COLO829 (cell line): ENCODE results near the gene BIRC3.
A peak's percentile ranks its signal among the peaks of the same experiment; 100 is the strongest.

ENCODE experiments used
- DNase-seq: peaks from one replicate; pipeline ENCODE4 v3.0.0; 2012; ENCODE audit warnings: low spot score

BIRC3 gene

DNA sequence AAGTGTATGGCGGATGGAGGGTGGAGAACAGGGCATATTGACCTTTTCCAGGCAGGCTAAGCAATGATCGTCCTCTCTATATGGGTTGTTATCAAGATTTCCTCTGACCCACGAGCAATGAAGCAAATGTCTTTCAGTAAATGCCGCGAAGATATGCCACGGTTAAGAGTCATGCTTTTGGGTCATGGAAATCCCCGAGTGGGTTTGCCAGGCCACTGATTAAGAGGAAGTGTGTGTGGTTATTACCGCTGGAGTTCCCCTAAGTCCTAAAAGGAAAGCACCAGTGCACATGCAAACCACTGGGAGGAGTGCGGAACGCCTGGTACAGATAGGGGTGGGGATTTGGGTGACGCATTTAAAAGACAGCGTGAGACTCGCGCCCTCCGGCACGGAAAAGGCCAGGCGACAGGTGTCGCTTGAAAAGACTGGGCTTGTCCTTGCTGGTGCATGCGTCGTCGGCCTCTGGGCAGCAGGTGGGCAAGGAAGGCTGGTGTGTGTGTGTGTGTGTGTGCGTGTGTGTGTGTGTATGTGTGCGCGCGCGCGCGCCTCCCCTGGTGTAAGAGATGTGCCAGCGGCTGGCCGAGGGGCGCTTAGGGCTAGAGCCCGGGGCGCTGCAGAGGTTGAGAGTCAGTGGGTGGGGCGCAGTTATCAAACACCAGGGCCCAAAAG, at the start of gene BIRC3:
Gene BIRC3, plus strand, starts transcription at position 386 of the 669 bp plus-strand sequence. CDS start 7,026 bp downstream, outside the sequence.
- DNase-seq, result peak; percentile 35

GRCh38 chr11:102267609-102268008, 49.7 kb upstream of the BIRC3 start:
- no peak for DNase-seq

DNA sequence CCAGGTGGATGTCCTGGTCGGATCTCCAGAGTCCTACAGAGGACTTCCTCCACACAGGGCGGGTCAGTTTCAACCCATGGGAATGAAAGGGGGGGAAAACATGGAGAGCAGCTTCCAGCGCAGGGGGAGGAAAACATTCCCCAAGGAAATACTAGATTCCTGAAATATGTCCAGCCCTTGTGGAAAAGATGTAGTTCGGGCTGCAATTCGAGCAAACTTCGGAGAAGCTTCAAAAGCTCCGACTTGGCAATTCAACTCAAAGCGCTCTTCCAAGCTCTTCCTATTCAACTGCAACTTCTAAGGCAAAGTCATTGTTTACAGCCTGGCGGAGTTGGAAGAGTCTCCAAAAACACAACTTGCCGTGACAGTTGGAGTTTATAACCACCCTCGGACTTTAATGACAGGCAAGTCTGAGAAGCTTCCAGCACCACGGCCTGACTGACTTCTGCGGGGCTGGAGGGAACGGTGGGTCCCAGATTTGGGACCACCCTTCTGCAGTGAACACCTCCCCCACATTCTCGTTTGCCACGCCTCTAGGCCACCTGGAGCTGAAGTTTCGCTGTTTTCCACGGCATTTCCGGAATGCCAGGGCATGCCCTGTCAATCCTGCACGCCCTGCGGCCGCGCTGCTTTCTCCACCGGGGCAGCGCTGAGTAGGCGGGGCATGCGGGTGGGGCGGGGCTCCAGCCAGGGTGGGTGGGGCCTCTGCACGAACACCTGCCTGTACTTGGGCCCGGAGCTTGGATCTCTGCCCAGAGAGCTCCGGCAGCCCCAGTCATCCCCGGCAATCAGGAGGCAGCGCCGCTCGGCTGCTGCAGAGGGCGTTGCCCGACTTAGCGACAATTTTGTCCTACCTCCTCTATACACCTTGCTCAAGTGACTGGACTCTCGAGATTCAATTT, 49.0 kb upstream of the BIRC3 start:
- no peak for DNase-seq

GRCh38 chr11:102268985-102269470, 48.3 kb upstream of the BIRC3 start:
- DNase-seq, result no peak

GRCh38 chr11:102269927-102270326, 47.4 kb upstream of the BIRC3 start:
- no peak for DNase-seq

- DNase-seq, result no peak
These were observed 45.0 kb upstream of the BIRC3 start for GRCh38 chr11:102272047-102272824.

DNA sequence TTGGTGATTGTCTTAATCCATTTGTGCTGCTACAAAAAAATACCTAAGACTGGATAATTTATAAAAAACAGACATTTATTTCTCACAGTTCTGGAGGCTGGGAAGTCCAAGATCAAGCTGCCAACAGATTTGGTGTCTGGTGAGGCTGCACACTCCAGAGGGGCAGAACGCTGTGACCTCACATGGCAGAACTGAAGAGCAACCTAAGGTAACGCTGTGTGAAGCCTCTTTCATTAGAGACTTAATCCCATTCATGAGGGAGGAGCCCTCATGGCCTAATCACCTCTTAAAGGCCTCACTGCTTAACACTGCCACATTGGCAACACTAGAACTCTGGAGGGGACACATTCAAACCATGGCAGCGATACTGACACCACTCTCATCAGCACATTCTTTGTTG, 42.7 kb upstream of the BIRC3 start:
- DNase-seq, result no peak

- DNase-seq, result no peak
These were observed 40.9 kb upstream of the BIRC3 start for GRCh38 chr11:102276362-102276761.

- no peak for DNase-seq
These were observed 40.5 kb upstream of the BIRC3 start for GRCh38 chr11:102276783-102277182.

DNA sequence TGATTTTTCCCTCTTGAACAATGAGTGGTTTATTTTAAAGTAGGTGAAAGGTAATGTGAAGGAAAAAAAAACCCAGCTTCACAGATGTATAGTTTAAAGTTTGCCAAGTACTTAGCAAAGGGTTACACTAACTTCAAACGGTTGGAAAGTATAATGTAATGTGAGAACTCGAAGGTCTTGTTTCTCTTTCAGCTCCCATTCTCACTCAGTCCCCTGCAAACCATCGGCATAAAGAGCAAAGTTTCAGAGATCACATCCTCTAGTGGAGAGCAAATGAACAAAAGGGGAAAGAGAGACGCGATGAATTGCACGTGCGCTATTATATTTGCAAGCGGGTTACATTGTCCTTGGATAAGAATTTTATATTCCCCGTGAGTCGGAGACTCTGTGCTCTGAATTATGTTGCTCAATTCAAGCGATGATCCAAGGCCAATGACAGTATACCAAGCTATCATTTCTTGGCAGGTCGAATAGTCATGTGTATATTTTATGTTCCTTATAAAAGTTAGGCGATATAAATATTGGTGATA, 37.6 kb upstream of the BIRC3 start:
- DNase-seq, result peak; percentile 13

GRCh38 chr11:102280245-102280833, 36.9 kb upstream of the BIRC3 start:
- no peak for DNase-seq

GRCh38 chr11:102283116-102283485, 34.2 kb upstream of the BIRC3 start:
- no peak for DNase-seq

DNA sequence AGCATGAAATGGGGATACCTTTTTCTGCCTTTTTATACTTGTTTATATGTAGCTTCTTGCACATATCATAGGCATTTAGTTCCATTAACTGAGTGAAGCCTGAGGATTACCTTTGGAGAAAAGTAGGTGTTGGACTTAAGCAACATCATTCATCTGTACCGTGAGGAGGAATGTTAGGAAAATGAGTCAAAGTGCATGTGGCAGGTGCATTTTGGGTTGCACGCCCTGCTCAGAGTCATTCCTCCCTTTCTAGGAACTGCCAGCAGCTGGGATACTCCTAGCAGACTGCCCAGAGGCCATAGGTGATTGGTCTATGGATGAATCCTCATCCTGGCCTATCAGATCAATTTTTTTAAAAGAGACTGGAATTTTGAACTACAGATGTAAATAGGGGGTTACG, 33.3 kb upstream of the BIRC3 start:
- no peak for DNase-seq

- no peak for DNase-seq
These were observed 31.0 kb upstream of the BIRC3 start for GRCh38 chr11:102286292-102286691.

DNA sequence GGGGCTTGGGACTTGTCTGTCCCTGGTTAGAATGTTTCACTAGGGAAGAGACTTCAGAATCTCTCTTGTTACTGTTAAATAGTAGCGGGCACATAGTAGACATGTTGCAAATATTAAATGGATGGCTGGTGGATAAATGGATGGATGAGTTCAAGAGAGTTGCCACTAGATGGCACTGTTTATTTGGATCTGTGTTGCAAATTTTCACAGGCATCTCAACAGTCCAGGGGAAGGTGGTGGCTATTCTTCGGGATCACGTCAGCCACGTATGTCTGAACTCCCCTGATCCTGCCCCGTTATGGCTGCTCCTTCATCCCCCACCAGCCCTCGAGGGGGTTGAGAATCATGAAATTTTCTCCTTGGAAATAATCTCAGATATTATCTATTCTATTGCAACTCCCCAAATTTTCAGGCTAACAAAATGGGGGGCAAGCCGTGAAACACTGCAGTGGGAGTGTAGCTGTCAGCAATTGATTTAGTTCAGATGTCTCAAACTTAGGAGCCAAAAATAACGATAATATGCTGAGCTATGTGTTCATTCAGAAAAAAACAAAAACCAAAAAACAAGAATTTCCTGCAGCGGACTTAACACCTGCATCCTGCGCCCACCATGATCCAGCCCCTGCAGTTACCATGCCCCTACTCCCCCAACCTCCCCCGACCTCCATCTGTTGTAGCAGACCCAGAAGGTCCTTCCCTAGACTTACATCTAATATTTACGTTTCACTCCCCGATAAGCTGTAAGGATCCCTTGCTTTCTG, 29.1 kb upstream of the BIRC3 start:
- peak; percentile 67 for DNase-seq

DNA sequence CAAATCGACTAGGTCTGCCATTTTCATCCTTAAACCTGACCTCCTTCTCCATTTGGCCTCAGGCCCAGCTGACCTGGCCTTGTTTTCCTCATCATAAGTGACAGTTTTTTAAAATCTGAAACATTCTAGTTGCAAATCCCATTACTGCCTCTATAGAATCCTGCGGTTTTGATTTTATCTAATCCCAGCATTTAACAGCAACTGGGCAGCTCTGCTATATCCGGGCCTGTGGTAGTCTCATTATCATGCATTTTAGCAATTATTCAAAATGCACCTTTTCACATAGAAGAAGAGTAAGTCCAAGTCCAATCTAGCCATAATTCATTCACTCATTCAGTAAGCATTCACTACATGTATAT, 28.6 kb upstream of the BIRC3 start:
- no peak for DNase-seq

DNA sequence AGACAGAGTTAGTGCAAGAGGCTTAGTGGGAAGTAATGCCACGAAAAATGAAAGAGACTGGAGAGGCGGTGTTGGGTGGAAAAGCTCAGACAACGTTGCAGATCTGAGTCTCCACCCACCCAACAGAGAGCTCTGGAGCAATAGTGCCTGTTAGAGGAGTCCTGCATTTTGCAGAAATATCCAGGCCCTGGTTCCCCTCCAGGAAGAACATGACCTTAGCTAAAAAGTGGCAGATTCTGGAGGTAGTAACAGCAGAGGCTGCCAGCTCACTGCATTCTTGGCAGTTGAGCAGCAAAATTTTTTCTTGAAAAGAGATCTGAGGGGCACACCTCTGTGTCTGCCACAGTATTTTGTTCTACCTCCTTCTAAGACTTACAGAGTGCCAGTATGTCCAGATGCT, 27.7 kb upstream of the BIRC3 start:
- DNase-seq, result no peak

DNA sequence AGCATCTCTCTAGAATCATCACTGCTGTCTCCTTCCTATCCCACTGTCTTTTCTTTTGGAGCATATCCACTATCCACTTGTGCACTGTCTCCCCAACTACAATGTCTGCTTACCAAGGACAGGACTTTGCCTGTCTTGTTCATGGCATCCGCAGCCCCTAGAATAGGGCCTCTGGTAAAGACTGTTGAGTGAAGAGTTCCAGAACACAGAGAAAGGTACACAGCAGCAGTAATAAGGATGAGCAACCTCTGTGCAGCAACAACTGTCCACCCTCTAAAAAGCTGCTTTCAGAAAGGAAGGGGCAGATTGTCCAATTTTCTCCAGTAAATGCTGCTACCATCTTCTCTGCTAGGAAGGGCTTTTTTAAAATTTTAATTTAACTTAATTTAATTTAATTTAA, 25.5 kb upstream of the BIRC3 start:
- DNase-seq, result no peak

GRCh38 chr11:102292933-102293332, 24.4 kb upstream of the BIRC3 start:
- DNase-seq, result no peak

GRCh38 chr11:102293873-102294601, 23.2 kb upstream of the BIRC3 start:
- DNase-seq, result peak; percentile 13
